HG03342 (cell line): Measurements from ENCODE around the gene CLEC4M.
"Not testable (repeated sequence)": the region's sequence is repeated elsewhere in the genome, so short reads cannot be mapped to it uniquely, and the experiment has no call there.

ENCODE experiments used
- ATAC-seq: cut with Tn5 transposase; IDR thresholded peaks from one replicate; pipeline ENCODE4 v1.9.1; 2021; ENCODE audit warnings: mild to moderate bottlenecking, moderate library complexity; ENCODE audit not compliant: unreplicated experiment

Gene CLEC4M

DNA sequence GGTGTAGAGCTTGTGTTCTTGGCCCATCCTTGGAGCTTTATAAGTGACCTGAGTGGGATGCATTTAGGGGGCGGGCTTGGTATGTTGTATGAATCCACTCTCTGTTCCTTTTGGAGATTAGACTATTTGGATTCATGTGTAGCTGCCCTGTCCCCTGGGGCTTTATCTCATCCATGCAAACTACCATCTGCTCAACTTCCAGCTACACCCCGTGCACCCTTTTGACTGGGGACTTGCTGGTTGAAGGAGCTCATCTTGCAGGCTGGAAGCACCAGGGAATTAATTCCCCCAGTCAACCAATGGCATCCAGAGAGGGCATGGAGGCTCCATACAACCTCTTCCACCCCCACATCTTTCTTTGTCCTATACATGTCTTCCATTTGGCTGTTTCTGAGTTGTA is 6.1 kb downstream of the CLEC4M start:
- no peak for ATAC-seq

DNA sequence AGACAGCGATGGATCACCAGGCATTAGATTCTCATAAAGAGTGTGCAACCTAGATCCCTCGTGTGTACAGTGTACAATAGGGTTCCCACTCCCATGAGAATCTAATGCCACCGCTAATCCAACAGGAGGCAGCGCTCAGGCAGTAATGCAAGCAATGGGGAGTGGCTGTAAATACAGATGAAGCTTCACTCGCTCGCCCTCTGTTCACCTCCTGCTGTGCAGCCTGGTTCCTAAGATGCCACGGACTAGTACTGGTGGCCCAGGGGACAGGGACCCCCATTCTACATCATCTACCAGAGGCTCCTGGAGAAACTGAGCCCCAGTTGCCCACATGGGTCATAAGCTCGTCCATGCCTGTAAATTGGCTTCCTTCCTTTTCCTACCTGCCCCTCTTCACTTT is 8.0 kb downstream of the CLEC4M start:
- no peak for ATAC-seq

GRCh38 chr19:7772752-7773291 is 9.8 kb downstream of the CLEC4M start:
- ATAC-seq: no peak

GRCh38 chr19:7773841-7774240 is 10.8 kb downstream of the CLEC4M start:
- no peak for ATAC-seq

GRCh38 chr19:7775761-7776160 is 12.7 kb downstream of the CLEC4M start:
- ATAC-seq: no peak

DNA sequence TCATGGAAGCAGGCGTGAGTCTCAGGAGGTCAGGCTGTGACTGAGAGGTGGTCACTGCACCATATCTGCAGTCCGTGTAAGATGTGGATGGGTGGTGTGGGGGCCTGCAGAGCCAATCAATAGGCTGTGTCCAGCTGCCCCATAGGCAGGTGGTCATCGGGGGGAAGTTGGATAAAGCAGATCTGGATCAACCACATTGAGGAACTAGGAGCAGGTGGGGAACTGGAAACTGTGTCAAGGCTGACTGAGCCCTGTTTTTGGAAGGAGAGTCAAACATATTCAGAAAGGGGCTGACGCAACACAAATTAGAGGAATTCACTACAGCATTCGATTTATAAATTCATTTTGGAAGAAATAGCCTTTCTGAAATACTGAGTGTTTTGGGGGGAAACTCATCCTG is 15.0 kb downstream of the CLEC4M start:
- no peak for ATAC-seq

GRCh38 chr19:7779631-7780486 is 16.8 kb downstream of the CLEC4M start:
- ATAC-seq: no peak

- no peak for ATAC-seq
These were observed 18.1 kb downstream of the CLEC4M start for GRCh38 chr19:7781157-7781556.

DNA sequence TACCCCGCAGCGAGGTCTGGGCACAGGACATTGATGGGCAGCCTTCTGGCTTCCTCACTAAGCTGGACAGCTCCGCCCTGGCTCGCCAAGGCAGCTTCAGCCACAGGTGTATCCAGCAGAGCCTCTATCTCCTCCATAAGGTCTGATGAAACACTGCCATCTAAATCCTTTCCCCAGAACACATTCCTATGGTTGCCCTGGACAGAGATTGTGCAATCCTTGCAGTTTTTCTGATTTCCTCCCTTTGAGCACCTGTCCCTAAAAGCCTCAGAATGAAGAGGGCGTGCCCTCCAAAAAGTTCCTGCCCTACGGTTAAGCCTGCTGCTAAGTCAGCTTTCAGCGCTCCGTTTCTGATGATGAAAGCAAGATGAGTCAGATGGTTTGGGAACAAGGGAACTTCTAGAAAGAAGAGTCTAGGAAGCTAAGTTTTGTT is 21.0 kb downstream of the CLEC4M start:
- no peak for ATAC-seq

DNA sequence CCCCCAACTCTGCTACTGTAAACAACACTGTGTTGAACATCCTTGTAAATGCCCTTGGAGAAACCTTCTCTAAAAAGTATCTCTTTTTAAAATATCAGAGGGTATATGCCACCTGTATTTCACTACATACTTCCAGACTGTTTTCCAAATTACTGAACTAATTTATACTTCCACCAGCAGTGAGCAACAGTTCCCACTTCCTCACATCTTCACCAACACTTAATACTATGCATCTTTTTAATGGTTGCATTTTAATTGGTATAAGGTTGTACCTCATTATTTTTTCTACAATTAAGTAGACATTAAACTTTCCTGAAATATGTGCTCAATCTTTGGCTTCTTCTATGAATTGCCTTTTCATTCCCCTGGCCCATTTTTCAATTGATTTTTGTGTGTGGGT is 21.8 kb downstream of the CLEC4M start:
- ATAC-seq: no peak

DNA sequence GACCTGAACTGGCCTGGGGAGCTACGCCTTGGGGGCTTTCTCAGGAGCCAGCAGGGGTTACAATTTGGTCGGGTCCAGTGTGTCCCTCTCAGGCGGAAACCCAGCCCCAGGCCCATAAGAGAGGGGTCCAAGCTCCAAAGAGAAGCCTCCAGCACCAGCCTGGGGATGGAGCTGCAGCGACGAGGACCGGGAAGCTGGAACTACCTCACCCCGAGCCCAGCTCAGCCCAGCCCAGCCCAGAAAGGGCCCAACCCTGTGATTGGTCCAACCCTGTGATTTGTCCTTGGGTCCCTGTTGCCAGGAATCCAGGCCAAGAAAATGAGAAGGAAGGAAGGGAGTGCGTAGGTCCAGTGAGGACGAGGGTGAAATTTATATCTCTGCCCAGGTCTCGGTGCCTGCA is 24.1 kb downstream of the CLEC4M start:
- no peak for ATAC-seq

DNA sequence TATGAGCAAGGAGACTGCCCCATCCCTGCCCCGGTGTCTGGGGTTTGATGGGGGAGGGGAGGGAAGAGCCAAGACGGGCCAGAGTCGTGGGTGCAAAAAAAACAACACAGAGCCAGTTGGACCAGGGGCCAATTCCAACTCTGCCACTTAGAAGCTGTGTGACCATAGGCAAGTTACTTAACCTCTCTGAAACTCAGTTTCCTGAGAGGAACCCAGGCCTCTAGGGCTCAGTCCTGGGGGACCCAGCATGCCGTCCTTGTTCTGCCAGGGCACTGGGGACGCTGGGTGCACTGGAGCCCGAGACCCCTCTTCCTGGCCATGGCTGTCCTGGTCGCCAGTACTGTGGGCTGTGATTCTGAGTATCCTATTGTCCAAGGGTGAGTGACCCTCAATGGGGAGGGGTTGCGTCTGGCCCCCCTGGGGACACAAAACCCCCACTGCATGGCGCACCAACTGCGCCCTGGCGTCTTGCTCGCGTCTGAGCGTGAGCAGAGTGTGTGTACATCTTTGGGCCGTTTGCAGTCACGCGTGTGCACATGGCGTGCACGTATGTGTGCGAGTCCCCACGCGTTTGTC is 24.6 kb downstream of the CLEC4M start:
- ATAC-seq: no peak

GRCh38 chr19:7788178-7788932 is 25.3 kb downstream of the CLEC4M start:
- ATAC-seq: no peak

- ATAC-seq: no peak
These were observed 25.9 kb downstream of the CLEC4M start for GRCh38 chr19:7788933-7789323.

DNA sequence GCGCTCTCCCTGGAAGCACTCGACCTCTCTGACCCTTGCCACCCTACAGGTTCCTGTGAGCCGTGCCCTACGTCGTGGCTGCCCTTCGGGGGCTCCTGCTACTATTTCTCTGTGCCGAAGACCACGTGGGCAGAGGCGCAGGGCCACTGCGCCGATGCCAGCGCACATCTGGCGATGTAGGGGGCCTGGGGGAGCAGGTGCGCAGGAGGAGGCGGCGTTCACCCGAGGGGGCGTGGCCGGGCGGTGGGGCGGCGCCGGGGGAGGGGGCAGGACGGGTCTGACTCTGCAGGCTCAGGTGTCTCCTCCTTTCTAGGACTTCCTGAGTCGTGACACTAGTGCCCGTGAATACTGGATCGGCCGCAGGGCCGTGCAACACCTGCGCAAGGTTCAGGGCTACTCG is 26.4 kb downstream of the CLEC4M start:
- no peak for ATAC-seq

GRCh38 chr19:7790416-7790815 is 27.4 kb downstream of the CLEC4M start:
- ATAC-seq: no peak

DNA sequence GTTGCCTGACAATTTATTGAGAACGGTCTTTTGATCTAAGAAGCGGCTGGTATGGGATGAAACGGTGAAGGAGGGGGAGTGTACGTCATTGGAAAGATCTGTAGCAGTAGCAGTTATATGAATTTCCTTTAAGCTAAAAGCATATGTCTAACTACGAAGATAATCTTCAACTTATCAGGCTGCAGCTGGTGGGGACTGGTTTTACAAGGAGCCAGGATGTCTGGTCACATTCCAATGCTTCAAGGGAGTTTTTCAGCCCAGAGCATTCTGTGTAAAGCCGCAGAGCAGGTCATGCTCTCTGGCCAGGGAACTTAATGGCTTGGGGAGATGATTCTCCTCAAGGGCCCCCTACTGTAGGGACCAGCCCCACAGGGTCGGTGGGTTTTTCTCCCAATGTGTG is 29.2 kb downstream of the CLEC4M start:
- ATAC-seq: no peak

DNA sequence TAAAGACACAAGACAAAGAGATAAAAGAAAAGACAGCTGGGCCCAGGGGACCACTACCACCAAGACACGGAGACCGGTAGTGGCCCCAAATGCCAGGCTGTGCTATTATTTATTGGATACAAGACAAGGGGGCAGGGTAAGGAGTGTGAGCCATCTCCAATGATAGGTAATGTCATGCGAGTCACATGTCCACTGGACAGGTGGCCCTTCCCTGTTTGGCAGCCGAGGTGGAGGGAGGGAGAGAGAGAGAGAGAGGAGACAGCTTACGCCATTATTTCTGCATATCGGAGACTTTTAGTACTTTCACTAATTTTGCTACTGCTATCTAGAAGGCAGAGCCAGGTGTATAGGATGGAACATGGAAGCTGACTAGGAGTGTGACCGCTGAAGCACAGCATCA is 29.7 kb downstream of the CLEC4M start:
- ATAC-seq: not testable (repeated sequence)

DNA sequence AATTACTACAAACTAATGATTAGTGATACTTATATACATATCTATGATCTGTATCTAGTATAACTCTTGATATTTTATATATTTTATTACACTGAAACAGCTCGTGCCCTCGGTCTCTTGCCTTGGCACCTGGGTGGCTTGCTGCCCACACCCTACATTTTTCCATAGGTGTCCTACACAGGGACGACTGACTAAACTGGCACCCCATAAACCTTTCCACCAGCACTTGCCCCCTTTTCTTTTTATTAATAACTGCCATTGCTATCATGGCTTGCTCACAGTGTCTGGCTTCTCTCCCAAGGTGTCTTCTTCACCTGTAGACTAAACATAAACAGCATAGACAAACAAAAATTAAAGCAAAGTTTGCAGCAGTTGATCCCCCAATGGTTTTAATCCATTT is 30.4 kb downstream of the CLEC4M start:
- no peak for ATAC-seq

DNA sequence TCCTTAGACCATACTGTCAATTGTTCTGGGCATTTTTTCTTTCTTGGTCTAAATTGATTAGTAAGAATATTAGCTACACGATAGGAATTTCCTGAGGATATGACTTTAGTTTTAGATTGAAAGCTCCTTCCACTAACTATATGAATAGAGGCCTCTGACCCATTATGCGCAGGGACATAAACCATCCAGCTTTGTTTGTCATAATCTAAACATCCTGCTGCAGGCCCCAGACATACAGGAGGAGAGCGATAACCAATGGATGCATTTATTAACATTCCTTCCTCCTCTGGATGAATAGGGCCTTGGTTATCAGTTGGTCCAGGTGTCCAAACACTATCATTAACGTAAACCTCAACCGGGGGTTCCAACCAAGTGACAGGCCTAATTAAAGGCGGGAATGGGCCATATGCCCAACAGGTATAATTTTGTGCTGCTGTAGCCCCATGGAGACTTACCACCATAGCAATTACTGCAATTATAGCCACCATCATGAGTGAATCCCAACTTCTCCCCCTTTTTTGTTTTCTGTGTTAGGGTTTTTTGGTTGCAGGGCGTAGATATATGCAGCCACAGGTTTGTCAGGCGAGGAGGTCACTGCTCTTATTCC is 32.6 kb downstream of the CLEC4M start:
- ATAC-seq: no peak

DNA sequence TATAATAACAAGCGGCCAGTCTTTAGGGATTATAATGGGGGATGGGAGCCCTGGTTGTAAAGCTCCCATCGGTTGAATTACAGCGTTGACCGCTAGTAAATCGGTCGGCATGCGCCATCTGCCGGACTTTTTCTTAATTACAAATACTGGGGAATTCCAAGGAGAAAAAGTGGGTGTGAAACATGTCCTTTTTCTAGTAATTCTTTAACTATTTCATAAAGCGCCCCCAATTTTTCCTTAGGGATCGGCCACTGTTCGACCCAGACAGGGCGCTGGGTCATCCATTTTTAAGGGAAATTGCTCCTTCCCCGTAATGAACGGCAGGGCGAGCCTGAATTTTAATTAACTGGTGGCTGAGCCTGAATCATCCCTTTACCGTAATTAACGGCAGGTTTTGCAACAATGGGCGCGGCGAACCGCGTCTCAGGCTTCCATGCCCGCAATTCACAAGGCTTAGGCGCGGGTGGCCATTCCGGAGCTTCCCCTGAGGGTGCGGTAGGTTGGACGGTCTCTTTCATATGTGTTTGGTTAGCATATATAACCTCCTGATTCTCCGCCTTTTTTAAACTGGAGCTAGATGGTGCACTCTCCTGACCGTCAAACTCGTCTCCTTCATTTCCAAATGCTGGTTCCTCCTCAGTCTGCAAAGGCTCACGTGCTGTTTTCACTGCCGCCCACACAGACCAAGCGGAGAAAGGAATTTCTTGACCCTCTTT is 36.8 kb downstream of the CLEC4M start:
- ATAC-seq: no peak
